Activated CD8-positive, alpha-beta memory T cell treated with anti-CD3 and anti-CD28 coated beads for 24 hours (primary cell): Measurements from ENCODE around the gene FLNC.
A peak's percentile ranks its signal among the peaks of the same experiment; 100 is the strongest.

Experiments used
- DNase-seq: peaks from one replicate; pipeline ENCODE4 v3.0.0-alpha.2; 2020

The FLNC gene

DNA sequence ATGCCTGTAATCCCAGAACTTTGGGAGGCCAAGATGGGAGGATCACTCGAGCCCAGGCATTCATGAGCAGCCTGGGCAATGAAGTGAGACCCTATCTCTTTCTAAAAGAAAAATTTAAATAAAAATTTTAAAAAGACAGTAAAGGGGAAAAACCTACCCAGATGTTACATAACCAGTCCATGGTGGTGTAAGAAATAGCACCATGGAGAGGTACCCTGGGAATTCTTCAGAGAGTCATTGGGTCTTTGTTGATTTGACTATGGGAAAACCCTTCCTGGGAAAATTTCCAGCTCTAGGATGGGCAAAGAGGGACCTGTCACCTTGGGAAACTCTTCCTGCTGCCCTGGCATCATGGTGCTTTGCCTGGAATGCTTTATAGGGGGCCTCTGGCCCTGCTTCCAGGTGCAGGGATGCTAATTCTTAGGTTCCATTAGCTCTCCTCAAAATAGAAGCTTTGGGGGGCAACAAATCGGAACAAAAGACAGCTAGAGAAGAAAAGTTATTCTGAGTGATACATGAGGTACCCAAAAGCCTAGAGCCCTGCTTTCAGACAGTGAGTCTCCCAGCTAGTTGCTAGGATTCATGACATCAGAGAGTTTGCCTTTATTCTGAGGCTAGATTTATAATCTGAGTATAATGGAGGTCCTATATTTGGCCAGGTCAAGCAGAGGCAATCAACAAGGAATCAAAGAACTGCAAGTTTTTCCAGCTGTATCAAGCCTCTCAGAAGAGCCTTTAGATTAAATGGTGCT, 28.4 kb upstream of the FLNC start:
- DNase-seq = no peak

DNA sequence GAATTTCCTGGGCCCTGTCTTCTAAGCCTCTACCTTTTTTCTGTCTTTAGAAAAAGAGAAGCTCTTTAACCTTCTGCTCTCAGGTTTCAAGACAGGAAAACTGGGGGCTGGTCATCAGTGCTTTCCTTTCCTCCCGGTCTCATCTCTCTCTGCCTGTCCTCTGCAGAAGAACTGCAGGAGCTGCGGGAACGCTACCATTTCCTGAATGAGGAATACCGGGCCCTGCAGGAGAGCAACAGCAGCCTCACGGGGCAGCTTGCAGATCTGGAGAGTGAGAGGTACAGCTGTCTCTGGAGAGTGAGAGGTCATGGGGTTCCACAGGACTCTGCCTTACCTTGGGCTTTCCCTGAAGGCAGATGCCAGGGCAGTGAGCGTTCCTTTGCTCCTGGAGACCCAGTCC, 25.7 kb upstream of the FLNC start:
- no peak for DNase-seq

DNA sequence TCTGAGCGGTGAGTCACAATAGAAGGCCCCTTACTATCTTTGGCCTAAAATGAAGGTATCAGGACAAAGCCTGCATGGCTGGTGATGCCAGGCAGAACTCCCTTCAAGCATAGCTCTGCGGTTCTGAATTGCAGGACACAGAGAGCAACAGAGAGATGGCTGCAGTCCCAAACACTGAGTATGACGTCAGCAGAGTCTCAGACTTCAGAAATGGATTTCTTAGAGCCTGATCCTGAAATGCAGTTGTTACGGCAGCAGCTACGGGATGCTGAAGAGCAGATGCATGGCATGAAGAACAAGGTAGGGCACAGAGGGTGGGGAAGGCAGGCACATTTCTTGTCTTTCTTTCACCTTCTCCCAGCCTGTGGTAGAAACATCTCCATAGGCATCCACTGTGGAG, 25.0 kb upstream of the FLNC start:
- no peak for DNase-seq

DNA sequence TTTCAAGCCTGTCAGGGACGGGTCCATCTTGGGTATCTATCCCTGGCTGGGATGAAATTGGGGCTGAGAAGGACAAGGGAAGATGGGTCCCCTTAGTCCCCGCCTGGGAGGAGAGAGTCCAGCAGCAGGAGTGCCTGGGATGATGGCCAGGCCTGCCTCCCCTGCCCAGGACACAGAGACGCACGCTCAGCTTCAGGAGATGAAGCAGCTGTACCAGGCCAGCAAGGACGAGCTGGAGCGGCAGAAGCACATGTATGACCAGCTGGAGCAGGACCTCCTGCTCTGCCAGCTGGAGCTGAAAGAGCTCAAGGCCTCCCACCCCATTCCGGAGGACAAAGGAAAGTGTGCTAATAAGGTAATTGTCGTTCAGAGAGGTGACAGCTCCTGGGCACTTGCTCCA, 23.0 kb upstream of the FLNC start:
- DNase-seq = no peak

DNA sequence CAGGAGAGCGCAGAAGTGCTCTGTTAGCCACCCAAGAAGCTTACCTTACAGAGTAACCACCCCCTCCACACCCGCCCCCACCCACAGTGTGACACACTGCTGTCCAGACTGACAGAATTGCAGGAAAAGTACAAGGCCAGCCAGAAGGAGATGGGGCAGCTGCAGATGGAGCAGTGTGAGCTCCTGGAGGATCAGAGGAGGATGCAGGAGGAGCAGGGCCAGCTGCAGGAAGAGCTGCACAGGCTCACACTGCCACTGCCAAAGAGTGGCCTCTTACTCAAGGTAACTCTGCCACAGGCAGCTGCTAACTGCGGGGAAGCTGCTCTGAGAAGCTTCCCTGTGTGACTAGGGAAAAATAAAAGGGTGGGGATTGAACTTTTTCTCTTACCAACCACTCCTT, 20.8 kb upstream of the FLNC start:
- no peak for DNase-seq

DNA sequence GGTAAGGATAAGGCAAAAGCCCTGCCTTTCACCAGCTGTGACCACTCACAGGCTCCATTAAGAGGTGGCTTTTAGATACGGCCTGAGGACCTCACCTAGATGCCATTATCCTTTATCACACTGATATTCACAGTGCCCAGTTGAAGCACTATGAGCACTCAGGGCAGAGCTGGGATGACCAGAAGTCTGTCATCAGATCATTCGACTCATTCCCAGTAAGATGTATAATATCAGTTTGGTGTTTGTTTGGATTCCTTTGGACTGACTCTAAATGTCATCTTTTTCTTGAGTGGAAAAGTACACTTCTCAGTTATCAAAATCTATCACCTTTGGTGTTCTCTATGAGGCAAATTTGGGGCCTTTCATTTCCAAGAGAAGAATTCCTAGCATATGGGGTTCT, 19.7 kb upstream of the FLNC start:
- no peak for DNase-seq

DNA sequence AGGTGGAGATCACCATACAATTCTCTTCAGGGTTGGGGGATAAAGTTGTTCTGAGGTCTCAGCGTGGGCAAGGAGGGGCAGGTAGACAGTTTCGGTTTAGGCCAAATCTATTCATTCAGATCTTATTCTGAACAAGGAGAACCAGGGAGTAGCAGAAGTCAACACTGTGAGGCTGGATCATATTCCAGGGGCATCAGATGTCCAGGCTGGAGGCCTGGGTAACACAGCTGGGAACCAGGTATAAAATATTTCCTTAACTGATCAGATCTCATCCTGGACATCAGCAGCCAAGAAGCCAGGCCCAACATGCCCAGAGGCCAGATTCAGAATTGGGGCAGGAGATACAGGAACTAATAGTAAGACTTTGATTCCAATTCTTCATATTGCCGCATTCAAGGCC, 19.2 kb upstream of the FLNC start:
- no peak for DNase-seq

DNA sequence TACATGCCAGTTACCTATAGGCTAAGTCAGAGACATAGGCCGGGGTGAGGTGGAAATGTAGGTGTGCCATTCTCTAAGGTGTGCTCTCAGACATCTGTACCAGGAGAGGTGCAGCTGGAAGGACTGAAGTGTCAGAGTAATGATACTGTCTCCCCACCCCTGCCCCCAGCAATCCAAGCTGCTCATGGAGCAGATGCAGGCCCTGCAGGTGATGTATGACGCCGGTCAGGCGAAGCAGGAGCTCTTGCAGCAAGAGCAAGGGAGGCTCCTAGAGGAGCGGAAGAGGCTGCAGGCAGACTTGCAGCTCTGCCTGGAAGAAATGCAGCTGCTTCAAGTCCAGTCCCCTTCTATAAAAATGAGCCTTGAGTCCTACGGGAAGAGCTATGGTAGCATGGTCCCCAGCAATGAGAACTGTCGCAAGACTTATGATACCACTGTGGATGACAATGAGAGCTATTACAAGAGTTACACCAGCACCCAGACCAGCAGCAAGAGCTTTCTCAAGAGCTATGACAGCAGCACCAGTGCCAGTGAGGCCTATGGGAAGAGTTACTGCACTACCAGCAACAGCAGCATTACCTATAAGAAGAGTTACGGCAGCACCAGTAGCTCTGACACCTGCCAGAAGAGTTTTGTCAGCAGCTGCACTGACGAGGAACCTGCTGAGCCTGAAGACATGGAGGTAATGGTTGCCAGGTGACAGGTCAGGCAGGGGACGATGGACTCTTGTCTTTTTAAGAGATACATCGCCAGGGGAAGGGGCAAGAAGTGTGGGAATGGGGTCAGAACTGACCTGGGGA, 18.4 kb upstream of the FLNC start:
- DNase-seq = no peak

DNA sequence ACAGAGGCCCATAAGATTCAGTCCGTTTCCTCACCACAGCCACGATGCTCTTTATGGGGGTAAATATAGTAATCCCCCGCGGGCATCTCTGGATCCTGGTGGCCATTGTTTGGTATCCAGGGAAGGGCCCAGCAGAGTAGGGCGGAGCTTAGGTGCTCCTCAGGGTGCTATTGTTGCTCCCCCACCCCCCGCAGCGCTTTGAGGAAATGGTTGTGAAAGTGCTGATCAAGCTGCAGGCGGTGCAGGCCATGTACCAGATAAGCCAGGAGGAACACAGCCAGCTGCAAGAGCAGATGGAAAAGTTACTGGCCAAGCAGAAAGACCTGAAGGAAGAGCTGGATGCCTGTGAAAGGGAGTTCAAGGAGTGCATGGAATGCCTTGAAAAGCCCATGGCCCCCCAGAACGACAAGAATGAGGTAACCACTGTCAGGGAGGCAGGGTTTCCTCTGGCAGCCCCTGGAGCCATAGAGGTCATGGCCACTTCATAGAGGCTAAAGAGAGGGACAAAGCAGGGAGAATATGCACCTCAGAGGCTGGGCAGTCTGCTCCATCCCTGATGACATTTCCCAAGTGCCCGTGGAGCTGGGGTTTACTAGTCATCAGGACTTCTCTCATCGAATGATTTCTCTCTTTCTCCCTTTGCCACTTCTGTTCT, 17.6 kb upstream of the FLNC start:
- no peak for DNase-seq

DNA sequence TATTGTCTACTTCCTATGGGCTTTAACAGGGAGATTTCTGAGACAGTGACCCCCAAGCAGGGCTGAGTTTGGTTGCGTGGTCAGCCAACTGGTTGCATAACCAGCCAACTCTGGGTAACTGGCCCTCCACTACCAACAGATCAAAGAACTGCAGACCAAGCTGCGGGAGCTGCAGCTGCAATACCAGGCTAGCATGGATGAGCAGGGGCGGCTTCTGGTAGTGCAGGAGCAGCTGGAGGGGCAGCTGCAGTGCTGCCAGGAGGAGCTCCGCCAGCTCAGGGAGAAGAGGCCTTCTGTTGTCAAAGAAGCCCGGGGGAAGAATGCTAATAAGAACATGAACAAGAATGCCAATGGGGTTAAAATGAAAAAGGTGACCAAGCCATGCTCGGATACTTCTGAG, 15.7 kb upstream of the FLNC start:
- DNase-seq = no peak

DNA sequence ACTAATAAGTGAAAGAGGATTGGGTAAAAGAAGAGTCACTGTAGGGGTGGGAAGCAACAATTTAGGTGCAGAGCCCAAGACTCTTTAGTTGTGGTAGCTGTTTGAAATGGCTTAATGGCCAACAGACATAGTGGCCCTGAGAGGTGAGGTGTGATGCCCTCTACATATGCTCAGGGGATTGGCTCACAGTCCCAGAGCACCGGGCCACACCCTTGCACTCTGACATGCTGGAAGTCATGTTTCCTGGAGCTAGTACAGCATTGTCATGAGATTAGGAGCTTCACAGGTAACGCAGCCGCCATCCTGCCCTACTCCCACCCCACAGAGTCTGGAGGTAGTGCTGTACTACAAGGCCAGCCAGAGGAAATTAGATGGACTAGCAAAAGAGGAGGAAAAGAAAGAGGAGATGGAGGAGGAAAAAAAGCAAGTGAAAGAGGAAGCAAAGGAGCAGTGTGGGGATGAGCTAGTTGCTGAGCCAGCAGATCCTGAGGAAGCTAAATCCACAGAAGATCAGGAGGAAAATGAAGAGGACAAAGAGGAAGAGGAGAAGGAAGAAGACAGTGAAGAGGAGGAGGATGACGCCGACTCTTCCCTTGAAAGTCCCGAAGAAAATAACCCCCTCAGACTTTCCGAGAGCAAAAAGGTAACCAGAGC, 14.8 kb upstream of the FLNC start:
- no peak for DNase-seq

DNA sequence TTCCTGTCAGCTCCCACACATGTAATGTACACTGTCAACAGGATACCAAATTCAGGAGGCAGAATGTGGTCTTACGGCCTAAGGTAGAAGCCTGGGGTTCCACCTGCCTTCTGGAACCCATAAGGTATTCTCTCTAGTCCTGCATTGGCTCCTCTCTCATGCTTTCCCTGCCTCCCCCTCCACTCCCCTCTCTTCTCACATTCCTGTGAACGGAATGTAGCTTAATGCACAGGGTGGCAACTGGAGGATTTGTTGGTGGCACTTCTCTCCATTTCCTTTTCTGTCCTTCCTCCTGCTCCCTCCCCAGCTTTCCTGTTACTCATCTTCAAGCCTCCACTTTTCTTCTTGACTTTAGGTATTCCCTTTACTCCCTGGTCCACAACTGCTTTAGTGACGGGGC, 11.5 kb upstream of the FLNC start:
- DNase-seq = no peak

DNA sequence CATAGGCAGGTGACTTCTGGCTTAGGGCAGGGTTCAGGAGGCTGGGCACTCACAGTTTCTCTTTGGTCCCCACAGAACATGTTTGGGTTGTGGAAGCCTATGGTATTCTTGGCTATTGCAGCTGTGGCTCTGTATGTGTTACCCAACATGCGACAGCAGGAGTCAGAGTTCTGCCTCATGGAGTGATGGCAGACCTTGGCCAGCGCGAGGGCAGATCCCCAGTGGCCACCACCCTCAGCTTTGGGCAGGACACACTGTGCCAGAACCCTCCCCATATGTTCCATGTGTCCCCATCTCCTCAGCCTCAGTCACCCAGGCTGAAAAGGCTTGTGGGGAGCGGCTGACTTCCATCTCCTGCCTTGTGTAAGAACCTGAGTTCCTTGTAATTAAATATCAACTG, 8.5 kb upstream of the FLNC start:
- no peak for DNase-seq

DNA sequence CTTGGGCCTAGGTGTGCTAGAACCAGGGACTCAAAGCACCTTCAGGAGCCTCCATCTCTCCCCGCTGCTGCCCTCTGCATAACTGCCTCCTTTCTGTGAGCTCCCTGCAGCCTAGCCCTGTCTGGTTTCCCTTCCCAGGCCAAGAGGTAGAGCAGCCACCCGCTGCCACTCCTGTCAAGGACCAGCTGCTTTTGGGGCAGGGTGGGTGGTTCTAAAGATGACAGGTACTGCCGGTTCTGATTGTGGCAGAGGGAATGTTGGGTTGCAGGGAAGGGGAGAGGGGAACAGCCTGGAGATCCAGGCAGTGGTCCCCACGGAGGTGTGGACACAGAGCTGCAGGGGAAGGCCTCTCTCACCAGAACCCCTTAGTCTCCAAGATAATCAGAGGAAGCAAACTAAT, 3.7 kb upstream of the FLNC start:
- DNase-seq = no peak

DNA sequence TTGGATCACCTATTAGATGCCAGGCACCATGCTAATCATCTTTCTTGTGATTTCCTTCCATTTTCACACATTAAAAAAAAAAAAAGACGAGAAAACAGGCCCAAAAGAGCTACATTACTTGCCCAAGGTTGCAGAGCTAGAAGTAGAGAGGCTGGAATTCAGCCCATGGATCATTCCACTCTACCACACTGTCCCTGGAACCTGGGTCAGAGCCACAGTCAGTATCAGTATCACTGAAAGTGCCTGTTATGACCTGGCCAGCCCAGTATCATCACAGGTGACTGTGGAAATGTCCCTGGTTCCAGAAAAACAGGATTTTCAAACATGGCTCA, 3.3 kb upstream of the FLNC start:
- no peak for DNase-seq

DNA sequence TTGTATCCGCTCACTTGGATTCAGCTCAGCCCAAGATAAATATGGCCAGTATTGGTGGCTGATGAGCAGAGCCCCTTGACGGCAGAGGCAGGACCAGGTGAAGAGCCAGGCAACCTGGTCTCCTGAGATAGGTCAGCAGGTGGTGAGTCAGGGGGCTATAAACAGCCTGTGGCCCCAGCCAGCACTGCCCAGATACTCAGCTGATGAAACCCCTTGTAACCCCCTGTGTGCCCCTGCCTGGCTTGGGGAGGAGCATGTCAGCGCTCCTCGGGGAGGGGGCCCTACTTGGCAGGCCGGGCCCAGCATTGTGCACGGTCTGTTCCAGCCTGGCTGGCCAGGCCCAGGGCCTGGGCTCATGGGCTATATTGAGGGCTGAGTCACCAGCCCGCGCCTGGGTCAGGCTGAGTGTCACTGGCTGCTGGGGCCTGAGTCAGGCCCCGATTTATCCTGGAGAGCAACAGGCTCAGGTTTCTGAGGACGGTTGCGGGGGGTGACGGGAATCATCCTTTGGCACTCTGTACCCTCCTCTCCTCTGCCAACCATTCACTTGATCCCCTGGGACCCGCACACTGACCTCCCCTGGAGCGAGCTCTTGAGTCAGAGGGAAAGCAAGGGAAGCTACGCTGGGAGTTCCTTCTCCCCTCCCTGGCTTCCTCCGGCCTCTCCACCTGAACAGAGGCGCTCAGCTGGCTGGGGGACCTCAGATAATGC, 2.8 kb upstream of the FLNC start:
- DNase-seq = no peak

DNA sequence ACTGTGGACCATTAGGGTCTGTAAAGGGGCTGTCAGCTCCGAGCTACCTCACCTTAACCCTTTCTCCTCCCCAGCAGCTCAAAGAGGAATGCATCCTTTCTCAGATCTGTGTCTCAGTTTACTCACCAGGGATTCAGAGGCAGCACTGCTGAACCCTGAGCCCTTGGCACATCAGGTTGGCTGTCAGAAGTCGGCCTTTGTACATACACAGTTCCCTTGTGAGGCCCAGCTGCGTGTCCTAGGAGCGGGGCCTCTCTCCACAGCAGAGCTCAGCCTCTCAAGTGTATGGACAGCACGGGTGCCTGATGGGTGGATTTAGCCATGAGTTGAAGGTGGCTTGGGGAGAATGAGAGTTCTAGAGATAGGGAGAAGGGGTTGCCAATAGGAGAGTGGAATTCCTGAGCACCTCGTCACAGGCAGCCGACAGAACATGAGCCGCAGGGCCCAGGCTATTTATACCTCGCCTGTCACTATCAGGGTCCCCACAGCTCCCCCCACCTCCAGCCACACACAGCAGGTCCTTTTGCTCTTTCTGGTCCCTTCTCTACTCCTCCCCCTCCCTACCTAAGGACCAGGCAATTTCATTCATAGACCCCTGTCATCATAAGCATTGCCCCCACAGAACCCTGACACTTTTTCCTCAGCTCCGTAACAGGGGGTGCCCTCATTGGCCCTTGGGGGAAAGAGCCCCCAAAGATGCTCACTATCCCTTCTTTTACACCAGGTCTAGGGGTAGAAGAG, 2.1 kb upstream of the FLNC start:
- DNase-seq = no peak

DNA sequence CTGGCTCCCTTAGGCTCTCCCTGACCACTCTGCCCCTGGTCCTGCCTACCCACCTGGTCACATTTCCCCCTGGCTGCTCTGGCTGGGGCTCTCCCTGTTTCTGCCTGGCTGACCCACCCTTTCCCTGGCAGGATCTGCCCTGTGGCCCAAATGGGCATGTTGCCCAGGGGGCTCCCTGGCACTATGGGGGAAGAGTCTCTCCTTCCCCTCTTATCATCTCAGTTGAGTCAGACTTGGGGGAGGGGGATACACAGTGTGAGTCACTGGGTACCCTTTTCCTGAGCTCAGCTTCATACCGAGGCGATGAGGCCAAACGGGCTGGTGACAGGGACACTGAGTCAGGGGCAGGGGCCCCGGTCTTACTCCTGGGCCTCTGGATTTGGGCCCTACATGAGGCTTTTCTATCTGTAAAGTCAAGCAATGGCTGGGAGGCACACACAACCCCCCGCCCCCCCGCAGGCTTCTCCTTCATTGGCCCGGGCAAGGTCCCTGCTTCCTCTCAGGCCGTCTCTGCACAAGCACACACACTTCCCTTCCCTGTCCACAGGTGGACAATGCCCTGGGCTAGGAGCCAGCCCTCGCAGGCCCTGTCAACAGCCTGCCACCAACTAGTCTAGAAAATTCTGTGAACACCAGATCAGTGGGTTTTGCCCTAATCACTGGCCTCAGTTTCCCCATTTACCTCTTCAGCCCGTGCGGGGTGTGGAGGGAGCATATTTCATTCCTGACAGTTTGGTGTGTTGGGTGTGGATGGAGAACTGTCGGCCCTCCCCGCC, 627 bp upstream of the FLNC start:
- DNase-seq = no peak

DNA sequence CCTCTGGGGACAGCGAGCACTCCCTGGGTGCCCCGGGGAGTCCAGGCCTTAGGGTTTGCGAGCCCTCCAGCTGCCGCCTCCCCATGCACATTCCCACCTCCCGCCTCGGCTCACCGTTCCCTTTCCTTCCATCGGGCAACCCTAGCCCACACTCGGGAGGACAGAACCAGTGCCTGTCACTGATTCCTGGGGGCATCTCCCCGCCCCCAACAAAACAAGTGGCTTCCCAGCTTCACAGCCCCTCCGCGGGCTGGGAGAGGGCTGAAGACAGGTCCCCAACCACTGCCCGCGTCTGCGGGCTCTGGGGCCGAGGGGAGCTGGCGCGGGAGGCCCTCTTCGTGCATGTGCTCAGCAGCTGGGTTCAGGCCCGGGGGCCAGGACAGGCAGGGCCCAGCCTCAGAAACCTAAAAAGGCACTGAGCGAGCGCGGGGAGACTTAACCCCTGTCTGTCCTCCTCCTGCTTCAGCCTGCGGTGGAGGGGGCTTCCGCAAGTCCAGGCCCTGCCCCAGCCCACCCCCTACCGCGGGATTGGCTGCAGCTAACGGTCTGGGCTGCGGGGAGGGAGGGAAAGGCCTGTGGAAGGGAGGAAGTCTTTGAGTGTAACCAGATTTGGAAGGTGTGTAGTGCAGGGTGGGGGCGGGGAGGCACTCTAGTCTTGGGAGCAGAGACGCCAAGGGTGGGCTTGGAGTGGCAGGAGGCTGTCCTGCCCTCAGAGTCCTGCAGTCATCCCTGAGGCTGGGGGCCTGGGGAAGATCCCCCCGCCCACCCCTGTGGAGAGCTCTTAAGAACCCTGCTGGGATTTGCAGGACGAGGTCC, 1.2 kb downstream of the FLNC start:
- DNase-seq = peak; percentile 65

DNA sequence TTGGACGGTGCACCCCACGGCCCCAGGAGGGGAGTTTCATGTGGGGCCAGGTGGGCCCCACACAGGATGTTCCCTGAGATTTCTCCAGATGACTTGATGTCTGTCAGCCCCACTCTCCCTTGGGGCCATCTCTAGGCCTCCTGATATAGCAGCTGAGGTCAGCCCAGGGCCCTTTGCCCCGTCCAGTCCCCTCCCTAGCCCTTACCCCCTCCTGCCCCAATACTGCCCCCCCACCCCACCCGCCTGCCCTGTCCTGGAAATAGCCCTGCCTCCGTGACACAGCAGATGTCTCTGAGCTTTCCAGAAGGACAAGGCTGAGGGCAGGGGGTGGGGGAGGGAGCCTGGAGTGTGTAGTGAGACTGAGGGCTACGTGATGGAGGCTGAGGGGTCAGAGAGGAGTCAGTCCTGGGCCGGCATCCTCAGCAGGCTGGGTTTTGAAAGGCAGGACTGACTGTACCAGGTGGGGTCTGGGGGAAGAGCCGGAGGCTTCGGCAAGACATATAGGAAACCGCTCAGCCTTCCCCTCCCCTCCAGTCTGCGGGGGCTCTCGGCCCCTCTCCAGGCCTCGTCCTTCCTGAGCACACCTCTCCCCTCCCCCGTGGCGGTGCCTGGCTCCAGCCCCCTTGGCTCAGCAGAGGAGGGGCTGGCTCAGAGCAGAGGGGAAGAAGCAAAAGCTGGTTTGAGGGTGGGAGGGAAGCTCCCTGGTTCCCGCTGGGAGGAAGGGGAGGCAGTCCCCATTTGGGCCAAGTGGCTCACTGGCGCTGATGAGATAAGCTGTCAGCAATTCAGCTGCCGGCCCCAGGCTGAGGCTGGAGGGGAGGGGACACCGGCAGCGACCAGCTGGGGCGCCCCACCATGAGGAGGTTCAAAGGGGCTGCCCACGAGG, 2.0 kb downstream of the FLNC start:
- DNase-seq = no peak
